Measurements from ENCODE around the gene WDFY2.

The WDFY2 gene

DNA sequence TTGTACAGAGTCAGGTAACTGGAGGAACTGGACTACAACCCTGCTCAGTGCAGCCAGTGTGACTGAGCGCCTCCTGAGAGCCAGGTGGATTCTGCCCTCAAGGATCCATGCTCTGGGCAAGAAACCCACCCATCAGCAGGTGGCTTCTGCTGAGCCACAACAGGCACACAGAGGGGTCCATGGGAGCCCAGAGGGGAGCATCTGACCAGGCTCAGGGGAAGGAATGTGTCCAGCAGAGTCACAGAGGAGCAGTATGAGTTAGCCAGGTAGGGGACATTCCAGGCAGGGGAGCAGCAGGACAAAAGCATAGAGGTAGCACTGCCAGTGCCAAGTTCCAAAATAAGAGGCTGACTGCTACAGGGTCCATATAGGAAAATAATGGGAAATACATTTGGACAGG is 199.8 kb downstream of the WDFY2 start:
- TF ChIP-seq EZH2phosphoT487 (IDR thresholded peaks at IDR 0.05; ENCODE audit: low read depth), result no peak
- TF ChIP-seq, protein P1, sequence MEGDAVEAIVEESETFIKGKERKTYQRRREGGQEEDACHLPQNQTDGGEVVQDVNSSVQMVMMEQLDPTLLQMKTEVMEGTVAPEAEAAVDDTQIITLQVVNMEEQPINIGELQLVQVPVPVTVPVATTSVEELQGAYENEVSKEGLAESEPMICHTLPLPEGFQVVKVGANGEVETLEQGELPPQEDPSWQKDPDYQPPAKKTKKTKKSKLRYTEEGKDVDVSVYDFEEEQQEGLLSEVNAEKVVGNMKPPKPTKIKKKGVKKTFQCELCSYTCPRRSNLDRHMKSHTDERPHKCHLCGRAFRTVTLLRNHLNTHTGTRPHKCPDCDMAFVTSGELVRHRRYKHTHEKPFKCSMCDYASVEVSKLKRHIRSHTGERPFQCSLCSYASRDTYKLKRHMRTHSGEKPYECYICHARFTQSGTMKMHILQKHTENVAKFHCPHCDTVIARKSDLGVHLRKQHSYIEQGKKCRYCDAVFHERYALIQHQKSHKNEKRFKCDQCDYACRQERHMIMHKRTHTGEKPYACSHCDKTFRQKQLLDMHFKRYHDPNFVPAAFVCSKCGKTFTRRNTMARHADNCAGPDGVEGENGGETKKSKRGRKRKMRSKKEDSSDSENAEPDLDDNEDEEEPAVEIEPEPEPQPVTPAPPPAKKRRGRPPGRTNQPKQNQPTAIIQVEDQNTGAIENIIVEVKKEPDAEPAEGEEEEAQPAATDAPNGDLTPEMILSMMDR (IDR thresholded peaks at IDR 0.05; ENCODE audit: low read depth, low read length), result no peak
- peaks cover 13% of the 10 kb centered on the region for H3K4me1 ChIP-seq (ENCODE audit: low read length)
- H4K20me1 ChIP-seq (ENCODE audit: insufficient read depth, low read length), result no peaks in the 10 kb centered on the region
- H3K27me3 ChIP-seq (ENCODE audit: low read depth, low read length), result no peaks in the 10 kb centered on the region
- no peak overlapping the region for H3K27ac ChIP-seq (ENCODE audit: low read length)
- H3K4me3 ChIP-seq (ENCODE audit: low read length), result no peak overlapping the region
- H3K4me2 ChIP-seq (ENCODE audit: low read length), result no peak overlapping the region
- no peaks in the 10 kb centered on the region for H3K79me2 ChIP-seq (ENCODE audit: low read length)
- no peak overlapping the region for H3K9ac ChIP-seq (ENCODE audit: low read length)
- no peaks in the 10 kb centered on the region for H3K36me3 ChIP-seq (replicated peaks; ENCODE audit: low read depth, low read length)
- no peaks in the 10 kb centered on the region for H3K9me3 ChIP-seq (ENCODE audit: insufficient read depth, low read length)
- no peak overlapping the region for H2AFZ ChIP-seq (ENCODE audit: low read depth, low read length)

DNA sequence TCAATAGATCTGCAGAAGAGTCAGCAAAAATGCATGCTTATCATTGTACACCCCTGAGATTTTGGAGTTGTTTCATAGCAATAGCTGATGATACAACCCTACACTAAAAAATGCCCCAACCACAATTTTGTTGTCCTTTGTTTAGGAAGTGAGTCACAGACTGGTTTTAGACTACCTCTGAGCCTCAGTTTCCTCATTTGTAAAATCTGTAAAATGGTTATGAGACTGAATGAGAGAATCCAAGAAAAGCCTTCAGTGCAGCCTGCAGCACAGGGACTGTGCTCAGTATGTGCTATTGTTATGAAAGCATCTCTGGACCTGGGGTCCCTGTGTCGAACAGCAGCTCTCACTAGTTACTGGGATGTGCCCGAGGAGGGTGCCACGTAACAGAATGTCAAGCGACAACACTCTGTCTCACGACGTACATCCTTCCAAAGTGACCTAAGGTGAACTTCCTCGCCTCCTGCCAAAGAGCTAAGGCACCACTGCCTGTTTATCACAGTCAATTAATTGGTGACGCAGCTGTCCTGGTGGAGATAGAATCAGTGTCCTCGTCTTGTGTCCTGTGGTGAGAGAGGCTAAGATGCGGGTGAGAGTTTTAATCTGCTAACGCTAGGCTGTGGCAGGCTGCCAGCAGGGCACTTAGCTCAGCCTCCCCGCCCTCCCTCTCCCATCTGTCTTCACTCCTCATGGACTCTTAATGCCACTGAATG is 201.6 kb downstream of the WDFY2 start:
- H3K27ac ChIP-seq (ENCODE audit: low read length), result no peak overlapping the region
- H4K20me1 ChIP-seq (ENCODE audit: insufficient read depth, low read length), result no peaks in the 10 kb centered on the region
- H3K36me3 ChIP-seq (replicated peaks; ENCODE audit: low read depth, low read length), result no peaks in the 10 kb centered on the region
- peaks cover 12% of the 10 kb centered on the region for H3K4me1 ChIP-seq (ENCODE audit: low read length)
- TF ChIP-seq, protein P1 (IDR thresholded peaks at IDR 0.05; ENCODE audit: low read depth, low read length), result no peak
- TF ChIP-seq EZH2phosphoT487 (IDR thresholded peaks at IDR 0.05; ENCODE audit: low read depth), result no peak
- H3K4me3 ChIP-seq (ENCODE audit: low read length), result no peak overlapping the region
- H3K4me2 ChIP-seq (ENCODE audit: low read length), result no peak overlapping the region
- no peak overlapping the region for H2AFZ ChIP-seq (ENCODE audit: low read depth, low read length)
- no peak overlapping the region for H3K9ac ChIP-seq (ENCODE audit: low read length)
- no peaks in the 10 kb centered on the region for H3K9me3 ChIP-seq (ENCODE audit: insufficient read depth, low read length)
- no peaks in the 10 kb centered on the region for H3K79me2 ChIP-seq (ENCODE audit: low read length)
- H3K27me3 ChIP-seq (ENCODE audit: low read depth, low read length), result no peaks in the 10 kb centered on the region

DNA sequence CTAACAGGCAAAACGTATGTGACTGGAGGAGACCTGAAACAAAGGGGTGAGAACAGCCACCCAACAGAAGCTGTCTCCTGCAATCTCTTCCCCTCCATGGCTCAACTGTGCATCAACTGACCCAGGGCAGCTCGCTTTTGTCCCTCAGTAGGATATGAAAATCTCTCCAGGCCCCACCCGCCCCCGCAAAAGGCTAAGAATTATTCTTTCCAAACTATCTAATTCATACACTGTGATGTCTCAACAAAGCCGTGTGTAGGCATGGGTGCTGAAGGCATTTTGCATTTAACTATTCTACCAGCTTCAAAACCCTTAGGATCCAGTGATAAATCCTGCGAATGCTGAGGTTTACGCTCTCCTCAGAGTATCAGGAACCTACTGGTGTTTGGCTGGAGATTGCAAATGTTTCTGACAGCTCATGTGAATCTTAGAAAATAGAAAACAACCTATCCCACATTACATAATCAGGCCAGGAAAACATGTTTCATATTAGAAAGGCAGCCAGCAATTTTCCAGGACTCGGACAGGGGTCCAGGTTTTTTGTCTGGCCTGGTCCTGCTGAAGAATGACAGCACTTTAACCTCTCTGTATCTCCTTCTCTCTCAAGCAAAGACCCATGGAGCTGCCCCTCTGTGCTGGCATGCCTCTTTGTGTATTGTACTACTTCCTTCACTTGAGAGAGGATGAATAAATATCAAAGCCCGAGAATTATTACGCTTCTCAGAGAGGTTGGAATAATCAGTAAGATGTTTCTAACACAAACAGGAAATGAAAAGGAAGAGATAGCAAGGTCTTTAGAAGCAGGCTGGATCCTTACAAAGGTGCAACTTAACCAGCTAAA is 202.4 kb downstream of the WDFY2 start:
- Histone ChIP-seq H2AFZ (ENCODE audit: low read depth, low read length) (no peak overlapping the region), H3K4me2 (ENCODE audit: low read length) (no peak overlapping the region)
- TF ChIP-seq EZH2phosphoT487 (IDR thresholded peaks at IDR 0.05; ENCODE audit: low read depth), result no peak
- TF ChIP-seq, protein P1 (IDR thresholded peaks at IDR 0.05; ENCODE audit: low read depth, low read length), result no peak

DNA sequence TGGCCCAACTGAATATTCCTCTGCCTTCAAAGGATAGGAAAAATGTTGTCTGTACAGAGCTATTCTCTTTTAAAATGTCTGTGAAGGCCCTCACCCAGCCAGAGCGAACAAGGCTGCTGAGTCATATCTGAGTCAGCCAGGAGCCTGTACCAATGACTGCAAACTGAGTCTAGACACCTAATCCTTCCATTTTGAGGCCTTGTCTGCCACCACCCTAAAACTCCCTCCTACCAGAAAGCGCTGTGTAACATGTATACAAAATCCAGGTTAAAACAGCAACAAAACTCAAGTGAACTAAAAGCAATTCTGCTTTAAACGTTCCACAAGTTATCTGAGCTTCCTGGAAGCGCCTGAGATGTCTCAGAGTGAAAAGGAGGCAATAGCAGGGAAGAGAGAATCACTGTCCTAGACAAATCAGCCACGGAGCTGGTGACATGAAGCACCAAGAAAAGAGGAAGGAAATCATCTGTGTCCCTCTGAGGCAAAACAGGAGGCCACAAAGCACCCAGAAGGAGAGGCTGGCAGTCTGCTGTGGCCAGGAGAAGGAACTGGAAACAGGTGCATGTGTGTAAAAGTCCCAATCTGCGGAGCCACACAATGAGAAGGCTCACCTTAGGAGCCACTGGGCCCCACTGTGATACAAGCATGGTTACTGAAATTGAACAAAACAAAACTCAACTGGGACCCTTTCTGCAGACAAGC is 209.5 kb downstream of the WDFY2 start:
- H3K27ac ChIP-seq (ENCODE audit: low read length), result peak overlapping the region; percentile 86
- peak overlapping the region; percentile 28 for H3K4me3 ChIP-seq (ENCODE audit: low read length)
- peaks cover 50% of the 10 kb centered on the region for H3K4me1 ChIP-seq (ENCODE audit: low read length)
- H3K27me3 ChIP-seq (ENCODE audit: low read depth, low read length), result no peaks in the 10 kb centered on the region
- peak overlapping the region; percentile 49 for H2AFZ ChIP-seq (ENCODE audit: low read depth, low read length)
- H3K79me2 ChIP-seq (ENCODE audit: low read length), result no peaks in the 10 kb centered on the region
- peaks cover 2% of the 10 kb centered on the region for H3K36me3 ChIP-seq (replicated peaks; ENCODE audit: low read depth, low read length)
- no peaks in the 10 kb centered on the region for H4K20me1 ChIP-seq (ENCODE audit: insufficient read depth, low read length)
- H3K4me2 ChIP-seq (ENCODE audit: low read length), result peak overlapping the region; percentile 63
- H3K9ac ChIP-seq (ENCODE audit: low read length), result peak overlapping the region; percentile 45
- H3K9me3 ChIP-seq (ENCODE audit: insufficient read depth, low read length), result no peaks in the 10 kb centered on the region
- no peak for TF ChIP-seq EZH2phosphoT487 (IDR thresholded peaks at IDR 0.05; ENCODE audit: low read depth)
- TF ChIP-seq, protein P1 (IDR thresholded peaks at IDR 0.05; ENCODE audit: low read depth, low read length), result no peak

More for the DNA sequence above, 202.4 kb downstream of the WDFY2 start:
- H3K36me3 ChIP-seq (replicated peaks; ENCODE audit: low read depth, low read length), result no peaks in the 10 kb centered on the region
- no peak overlapping the region for H3K9ac ChIP-seq (ENCODE audit: low read length)
- no peaks in the 10 kb centered on the region for H3K9me3 ChIP-seq (ENCODE audit: insufficient read depth, low read length)
- H3K27ac ChIP-seq (ENCODE audit: low read length), result no peak overlapping the region
- H3K4me1 ChIP-seq (ENCODE audit: low read length), result peaks cover 4% of the 10 kb centered on the region
- no peaks in the 10 kb centered on the region for H4K20me1 ChIP-seq (ENCODE audit: insufficient read depth, low read length)
- H3K4me3 ChIP-seq (ENCODE audit: low read length), result no peak overlapping the region
- no peaks in the 10 kb centered on the region for H3K27me3 ChIP-seq (ENCODE audit: low read depth, low read length)
- no peaks in the 10 kb centered on the region for H3K79me2 ChIP-seq (ENCODE audit: low read length)
